ENCODE results near the gene HAVCR2.
A peak's percentile ranks its signal among the peaks of the same experiment; 100 is the strongest.

DNA sequence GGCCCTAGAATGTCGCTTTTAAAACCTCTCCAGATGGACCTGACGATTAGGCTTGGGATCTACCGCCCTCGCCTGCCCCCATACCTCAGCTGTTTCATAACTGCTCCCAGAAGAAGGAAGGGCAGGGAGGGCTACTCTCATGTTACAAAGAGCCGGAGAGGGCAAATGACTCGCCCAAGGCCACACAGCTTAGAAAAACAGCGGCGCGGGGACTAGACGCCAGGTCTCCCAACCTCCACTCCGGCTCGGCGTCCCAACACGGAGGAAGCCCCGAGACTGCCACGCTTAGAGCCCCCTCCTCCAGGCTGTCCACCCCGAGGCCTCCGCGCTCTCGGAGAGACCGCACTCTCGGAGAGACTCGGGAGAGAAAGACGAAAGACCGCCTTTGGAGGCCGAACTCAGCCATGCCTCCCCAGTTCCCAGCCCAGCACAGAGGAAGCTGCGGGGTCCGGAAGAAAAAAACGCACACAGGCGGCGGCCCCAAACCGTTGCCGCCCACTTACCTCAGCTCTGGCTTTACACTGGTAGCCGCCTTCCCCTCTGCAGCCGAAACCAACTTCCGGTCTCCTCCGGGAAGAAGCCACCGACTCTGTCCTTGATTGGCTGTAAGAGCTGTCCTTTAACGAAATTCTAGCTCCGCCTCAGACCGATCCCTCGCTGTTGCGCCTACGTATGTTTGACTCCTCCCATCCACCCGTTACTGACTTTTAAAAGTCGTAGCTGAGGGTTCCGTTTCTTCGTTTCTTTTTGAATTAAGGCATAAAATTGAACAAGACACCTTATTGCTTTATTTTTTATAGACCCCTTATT lies 33.7 kb upstream of the HAVCR2 start, which contains the start of gene MED7:
- TF ChIP-seq STAT1 (IDR thresholded peaks at IDR 0.05; ENCODE audit: unreplicated experiment): no peak
- TF ChIP-seq CTCF (conservative IDR thresholded peaks at IDR 0.05; ENCODE audit: low read depth in 2 of 2): no peak
- TF ChIP-seq EZH2phosphoT487 (IDR thresholded peaks at IDR 0.05; ENCODE audit: unreplicated experiment): no peak
- TF ChIP-seq EZH2 (IDR thresholded peaks at IDR 0.05; ENCODE audit: low read depth, unreplicated experiment): no peak
- TF ChIP-seq, protein P1, sequence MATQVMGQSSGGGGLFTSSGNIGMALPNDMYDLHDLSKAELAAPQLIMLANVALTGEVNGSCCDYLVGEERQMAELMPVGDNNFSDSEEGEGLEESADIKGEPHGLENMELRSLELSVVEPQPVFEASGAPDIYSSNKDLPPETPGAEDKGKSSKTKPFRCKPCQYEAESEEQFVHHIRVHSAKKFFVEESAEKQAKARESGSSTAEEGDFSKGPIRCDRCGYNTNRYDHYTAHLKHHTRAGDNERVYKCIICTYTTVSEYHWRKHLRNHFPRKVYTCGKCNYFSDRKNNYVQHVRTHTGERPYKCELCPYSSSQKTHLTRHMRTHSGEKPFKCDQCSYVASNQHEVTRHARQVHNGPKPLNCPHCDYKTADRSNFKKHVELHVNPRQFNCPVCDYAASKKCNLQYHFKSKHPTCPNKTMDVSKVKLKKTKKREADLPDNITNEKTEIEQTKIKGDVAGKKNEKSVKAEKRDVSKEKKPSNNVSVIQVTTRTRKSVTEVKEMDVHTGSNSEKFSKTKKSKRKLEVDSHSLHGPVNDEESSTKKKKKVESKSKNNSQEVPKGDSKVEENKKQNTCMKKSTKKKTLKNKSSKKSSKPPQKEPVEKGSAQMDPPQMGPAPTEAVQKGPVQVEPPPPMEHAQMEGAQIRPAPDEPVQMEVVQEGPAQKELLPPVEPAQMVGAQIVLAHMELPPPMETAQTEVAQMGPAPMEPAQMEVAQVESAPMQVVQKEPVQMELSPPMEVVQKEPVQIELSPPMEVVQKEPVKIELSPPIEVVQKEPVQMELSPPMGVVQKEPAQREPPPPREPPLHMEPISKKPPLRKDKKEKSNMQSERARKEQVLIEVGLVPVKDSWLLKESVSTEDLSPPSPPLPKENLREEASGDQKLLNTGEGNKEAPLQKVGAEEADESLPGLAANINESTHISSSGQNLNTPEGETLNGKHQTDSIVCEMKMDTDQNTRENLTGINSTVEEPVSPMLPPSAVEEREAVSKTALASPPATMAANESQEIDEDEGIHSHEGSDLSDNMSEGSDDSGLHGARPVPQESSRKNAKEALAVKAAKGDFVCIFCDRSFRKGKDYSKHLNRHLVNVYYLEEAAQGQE (IDR thresholded peaks at IDR 0.05; ENCODE audit: unreplicated experiment): no peak
- TF ChIP-seq POLR2AphosphoS5 (IDR thresholded peaks at IDR 0.05; ENCODE audit: low read depth): peak; percentile 92
- no peak for TF ChIP-seq ZNF331 (CRISPR knock-in tag; IDR thresholded peaks at IDR 0.05; ENCODE audit: low read depth)
- TF ChIP-seq CREB1 (CRISPR knock-in tag; IDR thresholded peaks at IDR 0.05; ENCODE audit: low read depth): peak; percentile 70
- no peak for TF ChIP-seq JUNB (IDR thresholded peaks at IDR 0.05; ENCODE audit: unreplicated experiment)

Measured in GM23338 (cell line).